GM06990 (cell line): ENCODE data around the gene SLC25A36.
"Not testable (repeated sequence)": the region's sequence is repeated elsewhere in the genome, so short reads cannot be mapped to it uniquely, and the experiment has no call there.

Experiments used
- DNase-seq: peaks from one replicate; pipeline ENCODE4 v3.0.0-alpha.2; 2011; ENCODE audit not compliant: insufficient read length; ENCODE audit errors: extremely low read depth
- H3K27me3 ChIP-seq: replicated peaks from 2 replicates; pipeline ENCODE4 v1.6.0; 2011; ENCODE audit warnings: low read length; ENCODE audit not compliant: control insufficient read depth, insufficient read depth
- H3K36me3 ChIP-seq: 2 replicates; pipeline ENCODE4 v1.5.1; 2011; ENCODE audit warnings: low read length; ENCODE audit not compliant: control insufficient read depth, insufficient read depth
- H3K4me3 ChIP-seq: replicated peaks from 2 replicates; pipeline ENCODE4 v1.5.1; 2011; ENCODE audit warnings: low read depth, mild to moderate bottlenecking, control low read depth, low read length
- TF ChIP-seq, protein P1 (sequence below): IDR thresholded peaks from 2 replicates; pipeline ENCODE4 v1.5.1; 2011; ENCODE audit warnings: low read length, control low read depth, mild to moderate bottlenecking, inconsistent platforms; ENCODE audit not compliant: insufficient read depth, poor library complexity, severe bottlenecking

The SLC25A36 gene

DNA sequence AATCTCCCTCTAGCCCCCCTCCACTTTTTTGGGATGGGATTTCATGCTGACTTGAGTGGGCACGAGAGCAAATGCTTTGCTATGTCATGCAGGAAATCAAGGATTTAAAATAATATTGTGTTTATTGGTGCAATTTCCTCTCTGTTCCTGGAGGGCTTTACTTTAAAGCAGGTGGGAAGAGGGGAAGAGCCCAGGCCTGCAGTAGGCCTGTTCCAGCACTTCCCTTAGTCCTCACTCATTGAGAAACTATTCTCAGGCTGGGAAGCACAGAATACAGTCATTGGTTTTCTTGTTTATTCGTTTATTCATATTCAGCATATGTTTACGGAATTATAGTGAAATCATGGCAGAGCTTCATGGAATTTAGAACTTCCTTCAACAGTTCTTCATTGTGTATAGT is 67.9 kb downstream of the SLC25A36 start:
- no peaks in the 10 kb centered on the region for H3K36me3 ChIP-seq
- DNase-seq, result no peak
- TF ChIP-seq, protein P1, sequence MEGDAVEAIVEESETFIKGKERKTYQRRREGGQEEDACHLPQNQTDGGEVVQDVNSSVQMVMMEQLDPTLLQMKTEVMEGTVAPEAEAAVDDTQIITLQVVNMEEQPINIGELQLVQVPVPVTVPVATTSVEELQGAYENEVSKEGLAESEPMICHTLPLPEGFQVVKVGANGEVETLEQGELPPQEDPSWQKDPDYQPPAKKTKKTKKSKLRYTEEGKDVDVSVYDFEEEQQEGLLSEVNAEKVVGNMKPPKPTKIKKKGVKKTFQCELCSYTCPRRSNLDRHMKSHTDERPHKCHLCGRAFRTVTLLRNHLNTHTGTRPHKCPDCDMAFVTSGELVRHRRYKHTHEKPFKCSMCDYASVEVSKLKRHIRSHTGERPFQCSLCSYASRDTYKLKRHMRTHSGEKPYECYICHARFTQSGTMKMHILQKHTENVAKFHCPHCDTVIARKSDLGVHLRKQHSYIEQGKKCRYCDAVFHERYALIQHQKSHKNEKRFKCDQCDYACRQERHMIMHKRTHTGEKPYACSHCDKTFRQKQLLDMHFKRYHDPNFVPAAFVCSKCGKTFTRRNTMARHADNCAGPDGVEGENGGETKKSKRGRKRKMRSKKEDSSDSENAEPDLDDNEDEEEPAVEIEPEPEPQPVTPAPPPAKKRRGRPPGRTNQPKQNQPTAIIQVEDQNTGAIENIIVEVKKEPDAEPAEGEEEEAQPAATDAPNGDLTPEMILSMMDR, result no peak
- H3K4me3 ChIP-seq, result no peak overlapping the region
- H3K27me3 ChIP-seq, result no peaks in the 10 kb centered on the region

DNA sequence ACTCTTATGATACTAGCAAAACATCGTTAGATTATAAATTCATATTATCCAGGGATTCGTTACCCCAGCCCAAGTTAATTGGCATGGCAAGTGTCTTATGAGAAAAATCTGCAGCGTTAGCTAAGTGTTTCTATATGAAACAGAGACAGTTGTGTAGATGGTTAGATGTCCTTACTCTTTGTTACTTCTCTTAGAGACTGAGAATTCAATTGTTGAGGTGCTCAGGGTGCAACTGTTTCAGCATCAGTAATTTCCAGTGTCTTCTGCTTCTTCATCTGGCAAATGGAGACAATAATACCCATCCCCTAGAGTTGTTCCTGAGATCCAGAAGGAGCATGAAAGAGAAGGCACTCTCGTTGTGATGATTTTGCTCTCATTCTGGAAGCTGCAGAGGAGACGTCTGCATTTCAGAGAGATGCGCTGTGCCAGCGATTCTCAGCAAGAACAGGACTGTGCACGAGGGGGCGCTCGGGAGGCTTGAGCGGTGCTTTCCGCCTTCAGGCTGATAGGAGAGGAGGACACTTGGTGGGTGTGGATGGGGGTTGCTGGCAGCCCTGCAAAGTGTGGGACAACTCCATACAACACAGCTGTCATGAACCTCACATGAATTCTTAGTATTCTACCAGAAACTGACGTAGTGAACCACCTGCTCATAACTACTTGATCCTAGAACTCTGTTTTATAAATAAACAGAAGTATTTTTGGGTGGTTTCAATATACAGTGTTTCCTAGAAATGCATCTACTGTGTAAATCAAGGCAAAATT is 69.8 kb downstream of the SLC25A36 start:
- TF ChIP-seq, protein P1, result peak; percentile 87
- H3K27me3 ChIP-seq, result no peaks in the 10 kb centered on the region
- no peaks in the 10 kb centered on the region for H3K36me3 ChIP-seq
- peak; percentile 21 for DNase-seq
- no peak overlapping the region for H3K4me3 ChIP-seq

DNA sequence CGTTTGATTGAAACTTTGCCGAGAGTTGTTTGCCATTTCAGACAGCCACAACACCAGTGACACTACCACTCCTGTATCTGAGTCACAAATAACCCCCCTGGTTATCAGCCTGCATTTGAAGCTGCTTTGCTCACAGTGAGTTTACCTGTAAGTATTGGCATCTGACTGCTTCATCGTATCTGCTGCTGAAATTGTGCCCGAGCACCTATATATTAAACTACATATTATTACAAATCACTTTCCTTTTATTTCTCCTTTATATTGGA is 70.3 kb downstream of the SLC25A36 start:
- TF ChIP-seq, protein P1, result no peak
- Histone ChIP-seq H3K36me3 (no peaks in the 10 kb centered on the region), H3K4me3 (no peak overlapping the region), H3K27me3 (no peaks in the 10 kb centered on the region)
- no peak for DNase-seq

DNA sequence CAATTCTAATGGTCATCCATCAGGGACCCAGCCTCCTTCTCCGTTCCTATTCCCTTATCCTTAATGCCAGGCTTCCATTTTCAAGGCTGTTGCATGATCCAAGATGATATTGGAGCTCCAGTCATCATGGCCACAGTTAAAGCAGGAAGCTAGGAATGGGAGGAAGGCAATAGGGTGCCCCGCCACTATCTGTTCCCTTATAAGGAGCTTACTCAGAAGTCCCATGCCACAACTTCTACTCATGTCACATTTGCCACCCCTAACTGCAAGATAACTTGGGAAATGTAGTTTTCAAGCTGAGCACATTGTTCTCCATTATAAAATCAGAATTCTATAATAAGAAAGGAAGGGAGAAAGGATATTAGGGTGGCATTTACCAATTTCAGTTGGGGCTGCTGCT is 70.9 kb downstream of the SLC25A36 start:
- Histone ChIP-seq H3K27me3 (no peaks in the 10 kb centered on the region), H3K36me3 (no peaks in the 10 kb centered on the region), H3K4me3 (no peak overlapping the region)
- DNase-seq, result no peak
- TF ChIP-seq, protein P1, result no peak

DNA sequence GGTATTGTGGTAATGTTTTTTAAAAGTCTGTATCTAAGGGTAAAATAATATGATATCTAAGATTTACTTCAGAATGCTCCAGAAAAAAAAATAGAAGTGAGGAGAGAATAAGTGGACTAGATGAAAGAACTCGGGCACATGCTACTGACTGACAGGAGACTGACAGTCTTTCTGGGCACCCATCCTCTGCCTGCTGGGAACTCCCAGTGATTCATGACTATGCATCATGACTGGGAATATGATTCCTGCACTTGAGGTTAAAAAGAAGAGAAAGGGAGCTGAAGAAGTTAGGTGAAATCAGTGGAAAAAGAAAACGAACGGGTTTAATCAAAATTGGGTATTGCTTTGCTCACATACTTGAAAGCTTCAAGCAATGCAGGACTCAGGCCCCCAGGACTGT is 73.8 kb downstream of the SLC25A36 start:
- TF ChIP-seq, protein P1, result no peak
- no peak for DNase-seq
- Histone ChIP-seq H3K27me3 (no peaks in the 10 kb centered on the region), H3K4me3 (no peak overlapping the region), H3K36me3 (no peaks in the 10 kb centered on the region)

DNA sequence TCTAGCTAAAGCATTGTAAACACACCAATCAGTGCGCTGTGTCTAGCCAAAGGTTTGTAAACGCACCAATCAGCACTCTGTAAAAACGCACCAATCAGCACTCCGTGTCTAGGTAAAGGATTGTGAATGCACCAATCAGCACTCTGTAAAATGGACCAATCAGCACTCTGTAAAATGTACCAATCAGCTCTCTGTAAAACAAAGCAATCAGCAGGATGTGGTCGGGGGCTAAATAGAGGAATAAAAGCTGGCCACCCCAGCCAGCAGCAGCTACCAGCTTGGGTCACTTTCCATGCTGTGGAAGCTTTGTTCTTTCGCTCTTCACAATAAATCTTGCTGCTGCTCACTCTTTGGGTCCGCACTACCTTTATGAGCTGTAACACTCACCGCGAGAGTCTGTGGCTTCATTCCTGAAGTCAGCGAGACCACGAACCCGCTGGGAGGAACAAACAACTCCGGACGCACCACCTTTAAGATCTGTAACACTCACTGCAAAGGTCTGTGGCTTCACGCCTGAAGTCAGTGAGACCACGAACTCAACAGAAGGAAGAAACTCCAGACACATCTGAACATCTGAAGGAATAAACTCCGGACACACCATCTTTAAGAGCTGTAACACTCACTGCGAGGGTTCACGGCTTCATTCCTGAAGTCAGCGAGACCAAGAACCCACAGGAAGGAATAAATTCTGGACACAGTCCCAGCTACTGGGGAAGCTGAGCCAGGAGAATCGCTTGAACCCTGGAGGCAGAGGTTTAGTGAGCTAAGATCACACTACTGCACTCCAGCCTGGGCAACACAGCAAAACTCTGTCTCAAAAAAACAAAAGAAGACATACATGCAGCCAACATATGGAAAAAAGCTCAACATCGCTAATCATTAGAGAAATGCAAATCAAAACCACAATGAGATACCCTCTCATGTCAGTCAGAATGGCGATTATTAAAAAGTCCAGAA is 76.0 kb downstream of the SLC25A36 start:
- H3K27me3 ChIP-seq, H3K4me3 ChIP-seq, H3K36me3 ChIP-seq, DNase-seq: not testable (repeated sequence)
